B cell (primary cell): ENCODE results near the gene PGP. TPM values are rescaled to one million over a fixed set of nuclear protein-coding genes. Genes with fewer than 3 reads are reported as not detected.

Experiments
- ATAC-seq: fragments of 200-7000 bp; cut with Tn5 transposase; one replicate; pipeline ENCODE4 v1.10.0; 2021; ENCODE audit warnings: low read depth, mild to moderate bottlenecking, moderate number of reproducible peaks, moderate library complexity
- CTCF ChIA-PET: fragments of 350-600 bp; sonication (Branson Sonifier 250); formaldehyde crosslinking; loops from one replicate; lab custom pipeline; 2021; ENCODE audit warnings: antibody characterized with exemption, inconsistent platforms; lab: Charles Lee
- POLR2A ChIA-PET: fragments of 350-600 bp; sonication (Branson Sonifier 250); formaldehyde crosslinking; loops from one replicate; lab custom pipeline; 2021; ENCODE audit warnings: antibody characterized with exemption; lab: Charles Lee
- DNase-seq: peaks from one replicate; pipeline ENCODE4 v3.0.0; 2013
- H2AFZ ChIP-seq: 2 replicates; pipeline ENCODE4 v1.6.1; 2012; ENCODE audit warnings: mild to moderate bottlenecking, low read depth, low read length; ENCODE audit not compliant: insufficient read depth, poor library complexity, severe bottlenecking
- H3K27ac ChIP-seq, 2 donors: 1 replicate in 1 of 2; 2 replicates in 1 of 2; pipeline ENCODE4 v1.5.1; 2012 to 2013; ENCODE audit warnings: low read length in 2 of 2, mild to moderate bottlenecking in 2 of 2, moderate library complexity in 1 of 2
- H3K27me3 ChIP-seq, 4 experiments: fragments of 200-600 bp in 1 of 4; sonication (generic) in 1 of 4; replicated peaks in 1 of 4; 1 replicate in 2 of 4; 2 replicates in 2 of 4; pipeline versions ENCODE4 v1.6.1 to v1.7.0; 2013 to 2016; ENCODE audit warnings: low read length in 3 of 4, mild to moderate bottlenecking in 2 of 4, mixed read lengths in 1 of 4, moderate library complexity in 1 of 4; ENCODE audit not compliant: insufficient read depth in 4 of 4, control insufficient read depth in 3 of 4; ENCODE audit errors: control extremely low read depth in 1 of 4
- H3K36me3 ChIP-seq, 2 experiments: replicated peaks in 1 of 2; 1 replicate in 1 of 2; 2 replicates in 1 of 2; pipeline versions ENCODE4 v1.6.1 to v1.7.1; 2013; ENCODE audit warnings: low read length in 1 of 2; ENCODE audit not compliant: insufficient read depth in 2 of 2, control insufficient read depth in 1 of 2; ENCODE audit errors: control extremely low read depth in 1 of 2, extremely low read depth in 1 of 2
- H3K4me1 ChIP-seq, 2 donors: fragments of 200-600 bp in 1 of 2; sonication (generic) in 1 of 2; 1 replicate in 1 of 2; 2 replicates in 1 of 2; pipeline versions ENCODE4 v1.5.1 to v1.6.1; 2013 to 2017; ENCODE audit warnings: low read length in 2 of 2; ENCODE audit not compliant: control insufficient read depth in 2 of 2, insufficient read depth in 2 of 2
- H3K4me2 ChIP-seq: replicated peaks from 2 replicates; pipeline ENCODE3; 2012; ENCODE audit warnings: mild to moderate bottlenecking, low read depth, low read length; ENCODE audit not compliant: poor library complexity, severe bottlenecking
- H3K4me3 ChIP-seq, 5 experiments: fragments of 200-600 bp in 1 of 5; sonication (generic) in 1 of 5; 1 replicate in 3 of 5; 2 replicates in 2 of 5; pipeline versions ENCODE4 v1.5.1 to v1.7.0; 2011 to 2016; ENCODE audit warnings: low read length in 4 of 5, mild to moderate bottlenecking in 4 of 5, low read depth in 2 of 5, control low read depth in 1 of 5, moderate library complexity in 1 of 5; ENCODE audit not compliant: insufficient read depth in 1 of 5; ENCODE audit errors: control extremely low read depth in 1 of 5, extremely low read depth in 1 of 5
- H3K79me2 ChIP-seq: fragments of 200-600 bp; sonication (generic); one replicate; pipeline ENCODE4 v1.6.0; 2016; ENCODE audit warnings: low read length; ENCODE audit not compliant: control insufficient read depth, insufficient read depth
- H3K9ac ChIP-seq: fragments of 200-600 bp; sonication (generic); 2 replicates; pipeline ENCODE4 v1.6.1; 2017; ENCODE audit warnings: mild to moderate bottlenecking, low read length, moderate library complexity
- H3K9me3 ChIP-seq, 3 donors: one replicate each; pipeline versions ENCODE4 v1.6.1 to v1.7.1; 2013; ENCODE audit warnings: low read length in 2 of 3; ENCODE audit not compliant: control insufficient read depth in 2 of 3, insufficient read depth in 1 of 3; ENCODE audit errors: control extremely low read depth in 1 of 3
- H4K20me1 ChIP-seq: 2 replicates; pipeline ENCODE4 v1.6.0; 2012; ENCODE audit warnings: mild to moderate bottlenecking, low read length; ENCODE audit not compliant: insufficient read depth, control insufficient read depth, poor library complexity, severe bottlenecking
- H3K27ac Mint-ChIP-seq: one replicate; pipeline ENCODE4 v1.8.0; 2021; ENCODE audit warnings: mixed read lengths
- H3K27me3 Mint-ChIP-seq: one replicate; pipeline ENCODE4 v1.8.0; 2021; ENCODE audit warnings: mixed read lengths
- H3K4me1 Mint-ChIP-seq: one replicate; pipeline ENCODE4 v1.8.0; 2021; ENCODE audit warnings: mixed read lengths
- H3K4me3 Mint-ChIP-seq: one replicate; pipeline ENCODE4 v1.8.0; 2021; ENCODE audit warnings: mixed read lengths
- H3K9me3 Mint-ChIP-seq: one replicate; pipeline ENCODE4 v1.8.0; 2022; ENCODE audit warnings: mixed read lengths; ENCODE audit not compliant: insufficient read depth
- CTCF ChIP-seq: fragments of 200-600 bp; IDR thresholded peaks from one replicate; pipeline ENCODE4 v1.8.0; 2022; ENCODE audit warnings: antibody characterized with exemption, mild to moderate bottlenecking
- EZH2 ChIP-seq: IDR thresholded peaks from 2 replicates; pipeline ENCODE4 v1.6.1; 2012; ENCODE audit warnings: borderline replicate concordance, low read depth, mild to moderate bottlenecking, moderate library complexity, low read length; ENCODE audit not compliant: insufficient read depth, poor library complexity, severe bottlenecking
- WGBS: methylation state at CpG from one replicate; pipeline ENCODE4 v1.1.5; 2013; ENCODE audit warnings: missing lambda C conversion rate; ENCODE audit not compliant: insufficient coverage; 5-methylcytosine and 5-hydroxymethylcytosine counted together
- intact Hi-C: fragments of 100-400 bp; cut with micrococcal nuclease; formaldehyde crosslinking; loops from one replicate; pipeline ENCODE4 v1.10.0; 2022
- polyA plus RNA-seq: library from polyadenylated mRNA; depleted of rRNA; stranded (reverse); fragments of >200 nt; gene quantifications from 2 replicates; pipeline ENCODE4 v1.2.3, GENCODE V29; 2012
- total RNA-seq, 2 donors: library from RNA; stranded (reverse); fragments of 120-200 nt in 1 of 2; gene quantifications; 1 replicate in 1 of 2; 2 replicates in 1 of 2; pipeline versions ENCODE4 v1.2.3 to v1.2.4, GENCODE V29; 2013 to 2022

The PGP gene
- total and polyA plus RNA-seq, 2 donors (not counting 1 experiment from before 2014, with no cell fraction given) = 15.4 to 16.5 TPM

DNA sequence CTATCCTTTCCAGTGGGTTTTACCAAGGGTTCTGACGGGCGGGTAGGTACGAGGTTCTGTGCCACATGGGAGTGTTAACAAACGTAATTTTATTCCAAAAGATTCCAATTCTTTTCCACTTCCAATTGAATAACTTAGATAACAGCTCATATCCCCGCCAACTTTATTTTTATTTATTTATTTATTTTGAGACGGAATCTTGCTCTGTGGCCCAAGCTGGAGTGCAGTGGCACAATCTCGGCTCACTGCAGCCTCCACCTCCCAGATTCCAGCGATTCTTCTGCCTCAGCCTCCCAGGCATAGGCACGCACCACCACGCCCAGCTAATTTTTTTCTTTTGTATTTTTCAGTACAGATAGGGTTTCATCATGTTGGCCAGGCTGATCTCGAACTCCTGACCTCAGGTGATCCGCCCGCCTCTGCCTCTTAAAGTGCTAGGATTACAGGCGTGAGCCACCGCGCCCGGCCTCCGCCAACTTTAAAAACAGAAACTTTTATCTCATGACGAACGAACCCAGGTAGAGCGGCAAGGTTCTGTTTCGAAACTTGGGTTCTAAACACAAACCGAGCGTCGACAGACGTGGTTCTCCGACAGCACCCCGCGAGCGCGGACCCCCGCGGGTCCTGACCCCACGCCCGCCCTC is 36.1 kb upstream of the PGP start:
- Mint-ChIP-seq H3K4me1 (peaks cover 26% of the 10 kb centered on the region), H3K27me3 (no peaks in the 10 kb centered on the region), H3K4me3 (peak overlapping the region; percentile 88), H3K27ac (peak overlapping the region; percentile 88), H3K9me3 (no peaks in the 10 kb centered on the region)
- 3% methylated on average over 26 of the region's 35 CpGs for WGBS
- peaks cover 12 to 41% of the 10 kb centered on the region in 2 donors for H3K4me1 ChIP-seq
- ChIA-PET POLR2A (interaction anchor here (0.5 to 2.5 kb wide), 11 partner anchors 14 to 918 kb away, joined by 3 to 13 read pairs (median 4); partner anchors contain the start of genes ATP6V0C, DNASE1L2, E4F1 and MLST8), CTCF (interaction anchor here (0.6 to 3.9 kb wide), 23 partner anchors 8 to 784 kb away, joined by 3 to 71 read pairs (median 4); partner anchors contain the start of genes ABCA3, CASKIN1, MLST8 and TEDC2)
- peak overlapping the region; percentile 87 for H2AFZ ChIP-seq
- H4K20me1 ChIP-seq = peaks cover 7% of the 10 kb centered on the region
- TF ChIP-seq CTCF (no peak), EZH2 (no peak)
- peaks cover 23% of the 10 kb centered on the region for H3K79me2 ChIP-seq
- H3K4me2 ChIP-seq = peak overlapping the region; percentile 78
- peak overlapping the region; percentile 76 for H3K9ac ChIP-seq
- no peak for ATAC-seq
- intact Hi-C loops = loop anchor here (1.0 to 10.0 kb wide), 8 partner anchors 18 to 257 kb away; partner anchors contain the start of genes ABCA3, E4F1, MLST8 and NHERF2
- no peaks in the 10 kb centered on the region for H3K9me3 ChIP-seq
- H3K36me3 ChIP-seq = peaks cover 0 to 26% of the 10 kb centered on the region in 2 experiments
- DNase-seq = no peak
- no peaks in the 10 kb centered on the region for H3K27me3 ChIP-seq
- peak overlapping the region; percentile 51 to 82 (median 68) for H3K4me3 ChIP-seq
- peak overlapping the region; percentile 49 to 72 for H3K27ac ChIP-seq

GRCh38 chr16:2246301-2246885 is 31.8 kb upstream of the PGP start:
- H4K20me1 ChIP-seq = peaks cover 14% of the 10 kb centered on the region
- Mint-ChIP-seq H3K27ac (no peak overlapping the region), H3K27me3 (no peaks in the 10 kb centered on the region), H3K9me3 (no peaks in the 10 kb centered on the region), H3K4me1 (peaks cover 8% of the 10 kb centered on the region), H3K4me3 (no peak overlapping the region)
- peaks cover 26% of the 10 kb centered on the region for H3K79me2 ChIP-seq
- TF ChIP-seq CTCF (no peak), EZH2 (no peak)
- H3K4me1 ChIP-seq = peaks cover 7 to 13% of the 10 kb centered on the region in 2 donors
- peaks cover 0 to 46% of the 10 kb centered on the region in 2 experiments for H3K36me3 ChIP-seq
- POLR2A ChIA-PET = no interaction called here
- no peak overlapping the region for H3K9ac ChIP-seq
- no peak overlapping the region for H3K27ac ChIP-seq
- ATAC-seq = no peak
- no peak overlapping the region for H3K4me2 ChIP-seq
- no peaks in the 10 kb centered on the region for H3K9me3 ChIP-seq
- CTCF ChIA-PET = interaction anchor here (2.0 kb wide), 1 partner anchor 51 kb away, joined by 6 read pairs; no protein-coding TSS in a partner anchor
- H3K4me3 ChIP-seq = no peak overlapping the region
- no peak overlapping the region for H2AFZ ChIP-seq
- WGBS = 98% methylated on average over 18 of the region's 18 CpGs
- no peaks in the 10 kb centered on the region for H3K27me3 ChIP-seq
- intact Hi-C loops = no loop called here
- DNase-seq = no peak
